DMS 273 (cell line): ENCODE measurements around the gene ZNF793.

Experiments used
- DNase-seq: peaks from one replicate; lab custom pipeline; 2025; ENCODE audit not compliant: unreplicated experiment; lab: John Stamatoyannopoulos, UW

ZNF793 gene

DNA sequence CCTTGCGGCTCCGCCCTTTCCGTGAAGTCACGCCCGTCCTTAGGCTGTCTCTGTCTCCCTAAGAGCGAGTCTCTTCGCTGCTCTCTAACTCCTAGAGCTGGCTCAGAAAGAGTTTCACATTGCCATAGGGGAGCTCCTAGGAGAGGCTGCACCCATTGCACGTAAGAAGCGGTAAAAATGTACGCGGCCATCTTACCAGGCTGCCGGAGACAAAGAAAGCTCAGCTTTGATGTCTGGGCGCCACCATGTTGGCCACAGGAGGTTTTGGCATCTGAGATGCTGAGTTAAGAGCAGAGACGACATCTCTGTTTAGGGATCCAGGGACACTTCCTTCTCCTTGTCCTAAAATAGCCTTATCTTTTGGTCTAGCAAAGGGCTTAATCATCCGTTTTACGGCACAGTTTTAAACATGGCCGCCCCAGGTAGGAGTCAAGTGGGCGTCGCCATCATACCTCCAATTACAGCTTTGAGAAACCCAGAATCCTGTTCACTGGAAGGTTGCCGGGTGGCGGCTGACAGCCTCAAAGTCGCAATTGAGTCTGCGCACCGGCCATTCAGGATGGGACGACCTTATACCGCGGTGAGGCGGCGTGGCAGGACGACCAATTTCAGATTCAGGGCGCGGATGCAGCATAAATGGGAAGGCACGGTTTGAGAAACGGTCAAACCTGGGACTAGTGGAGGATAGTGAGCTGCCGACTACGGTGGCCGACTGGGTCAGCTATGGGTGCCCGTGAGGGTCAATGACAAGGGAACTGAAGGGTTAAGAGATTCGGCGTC is at the start of gene ZNF793:
TSS of gene ZNF793 (plus strand) at position 553 of the 780 bp plus-strand sequence. CDS start 16,501 bp downstream, outside the sequence.
- peak; percentile 94 for DNase-seq

DNA sequence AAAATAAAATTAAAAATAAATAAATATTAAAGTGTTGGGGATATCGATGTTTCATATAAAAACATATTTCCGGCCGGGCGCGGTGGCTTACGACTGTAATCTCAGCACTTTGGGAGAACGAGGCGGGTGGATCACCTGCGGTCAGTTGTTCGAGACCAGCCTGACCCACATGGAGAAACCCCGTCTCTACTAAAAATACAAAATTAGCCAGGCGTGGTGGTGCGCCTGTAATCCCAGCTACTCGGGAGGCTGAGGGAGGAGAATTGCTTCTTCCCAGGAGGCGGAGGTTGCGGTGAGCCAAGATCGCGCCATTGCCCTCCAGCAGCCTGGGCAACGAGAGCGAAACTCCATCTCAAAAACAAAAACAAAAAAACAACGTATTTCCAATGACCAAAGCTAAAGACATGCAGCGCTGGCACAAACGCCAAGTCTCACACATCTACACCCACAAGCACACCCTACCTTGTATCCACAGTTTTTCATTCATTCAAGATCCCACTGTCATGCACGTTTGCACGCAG is 40.4 kb upstream of the ZNF793 start:
- no peak for DNase-seq

DNA sequence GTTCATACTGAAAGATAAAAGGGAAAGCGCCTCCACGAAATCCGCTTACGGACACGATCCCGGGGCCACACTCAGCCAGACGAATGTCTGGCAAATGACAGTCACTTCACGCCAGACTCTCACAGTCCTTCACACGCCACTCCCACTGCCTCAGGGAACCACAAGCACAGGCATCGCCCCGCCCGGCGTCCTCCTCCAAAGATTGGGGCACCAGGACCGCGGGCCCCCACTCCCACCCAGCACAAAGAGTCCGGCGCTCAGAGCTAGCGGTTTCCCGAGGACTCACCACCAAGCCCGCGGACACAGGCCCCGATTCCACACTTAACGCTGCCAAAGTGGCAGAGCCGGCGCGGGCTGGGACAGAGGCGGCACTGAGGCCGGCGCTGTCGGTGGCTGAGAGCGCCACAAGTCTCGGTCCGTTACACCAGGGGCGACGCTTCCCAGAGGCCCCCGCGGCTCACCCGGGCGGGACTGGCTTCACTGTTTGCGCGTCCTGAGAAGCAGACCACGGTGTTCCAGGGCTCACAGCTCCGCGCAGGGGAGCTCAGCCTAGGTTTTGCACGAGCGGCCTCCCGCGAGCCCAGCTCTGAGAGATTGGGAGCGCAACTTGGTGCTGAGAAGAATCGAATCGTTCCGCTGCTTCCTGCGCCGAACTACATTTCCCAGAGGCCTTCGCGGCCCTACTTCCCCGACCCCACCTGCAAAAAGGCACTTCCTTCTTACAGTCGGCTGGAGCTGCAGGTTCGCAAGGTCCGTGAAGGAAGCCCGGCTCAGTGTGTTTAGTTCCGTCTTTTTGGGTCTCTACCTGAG is 39.7 kb upstream of the ZNF793 start, which contains the start of gene ZNF569:
TSS of gene ZNF569 (minus strand) at position 647 of the 810 bp plus-strand sequence. CDS start 22,523 bp downstream, outside the sequence.
- DNase-seq, result peak; percentile 97

DNA sequence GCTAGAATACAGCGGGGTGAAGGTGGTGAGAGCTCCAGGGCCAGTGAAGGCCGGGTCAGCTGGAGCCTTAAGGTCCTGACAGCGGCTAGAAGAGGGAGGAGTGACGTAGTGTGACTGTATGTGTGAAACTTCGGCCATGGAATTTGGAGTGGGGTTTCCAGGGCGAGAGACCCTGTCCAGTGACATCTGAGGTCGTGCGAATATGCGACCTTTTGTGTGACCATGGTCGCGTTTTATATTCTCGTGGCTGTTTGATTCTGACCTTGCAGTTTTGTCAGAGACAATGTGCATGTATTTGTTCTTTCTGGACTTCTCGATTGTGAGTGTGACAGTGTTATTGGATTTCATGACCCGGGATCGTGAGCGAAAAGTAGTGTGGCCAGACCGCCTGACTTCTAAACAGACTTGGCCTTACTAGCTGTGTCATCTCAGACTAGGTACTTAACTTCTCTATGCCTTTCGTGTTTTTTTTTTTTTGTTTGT is 39.1 kb upstream of the ZNF793 start:
- no peak for DNase-seq

DNA sequence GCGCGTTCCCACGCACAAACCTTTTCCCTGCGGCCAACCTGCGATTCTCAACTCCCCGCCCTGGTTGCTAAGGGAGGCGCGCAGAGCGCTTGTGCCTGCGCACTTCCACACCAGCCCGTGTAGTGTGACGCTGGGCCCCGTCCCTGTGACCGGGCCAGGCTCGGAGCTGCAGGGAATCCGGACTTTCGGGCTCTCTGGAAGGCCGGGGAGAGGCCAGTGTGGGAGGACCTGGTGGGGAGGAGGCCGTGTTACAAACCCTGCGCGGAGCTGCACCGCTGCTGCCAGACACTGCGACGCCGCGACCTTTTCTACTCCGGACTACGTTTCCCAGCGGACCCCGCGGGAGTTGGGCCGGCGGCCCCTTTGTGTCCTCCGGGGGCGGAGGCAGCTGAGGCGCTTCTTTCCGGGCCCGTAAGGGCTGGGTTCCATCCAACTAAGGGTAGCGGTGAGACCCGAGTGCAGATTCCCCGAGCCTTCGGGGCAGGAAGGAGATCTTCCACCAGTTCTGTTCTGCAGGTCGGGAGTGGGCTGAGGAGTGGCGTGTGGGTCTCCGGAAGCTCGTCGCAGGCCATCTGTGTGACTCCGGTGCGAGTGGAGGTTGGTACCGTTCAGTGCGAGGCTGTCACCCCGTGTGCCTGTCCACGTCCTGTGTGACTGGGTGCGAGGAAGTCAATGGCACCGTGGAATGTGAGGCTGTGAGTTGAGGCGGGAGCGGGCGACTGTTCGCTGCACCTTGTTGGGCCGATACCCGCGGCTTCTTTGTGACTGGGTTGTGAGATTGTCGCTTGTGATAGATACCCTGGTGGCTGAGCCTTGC is 37.6 kb upstream of the ZNF793 start, which contains the start of gene ZNF570:
TSS of gene ZNF570 (plus strand) at position 396 of the 817 bp plus-strand sequence. CDS start 999 bp downstream, outside the sequence.
- DNase-seq, result peak; percentile 96

DNA sequence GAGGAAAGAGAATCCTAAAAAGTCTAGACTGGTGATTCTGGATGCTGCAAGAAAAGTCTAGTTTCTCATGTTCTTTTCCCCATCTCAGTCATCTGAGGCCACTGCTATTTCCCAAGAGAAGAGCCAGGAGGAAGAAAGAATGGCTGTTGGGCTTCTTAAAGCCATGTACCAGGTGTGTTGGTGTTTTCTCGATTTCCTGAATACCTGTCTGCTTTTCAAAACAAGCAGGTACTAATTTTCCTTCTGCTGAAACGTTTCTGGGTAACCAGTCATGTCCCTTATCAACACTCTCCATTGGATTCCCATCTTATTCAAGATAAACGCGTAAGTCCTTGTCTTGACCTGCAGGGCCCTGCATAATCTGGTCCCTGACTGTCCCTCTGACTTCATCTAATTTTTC is 36.5 kb upstream of the ZNF793 start:
- no peak for DNase-seq

DNA sequence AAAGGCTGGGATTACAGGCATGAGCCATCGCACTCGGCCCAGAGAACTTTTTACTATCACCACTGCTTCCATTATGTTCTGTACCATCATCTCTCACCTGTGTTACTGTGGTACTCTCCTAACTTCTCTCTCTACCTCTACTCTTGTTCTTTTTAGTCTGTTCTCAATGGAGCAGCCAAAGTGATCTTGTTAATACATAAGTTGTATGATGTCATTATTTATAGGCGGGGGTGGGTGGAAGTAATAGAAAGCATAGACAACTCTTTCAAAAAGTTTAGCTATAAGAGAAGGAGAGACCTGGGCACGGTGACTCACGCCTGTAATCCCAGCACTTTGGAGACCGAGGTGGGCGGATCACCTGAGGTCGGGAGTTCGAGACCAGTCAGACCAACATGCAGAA is 34.6 kb upstream of the ZNF793 start:
- DNase-seq, result no peak

DNA sequence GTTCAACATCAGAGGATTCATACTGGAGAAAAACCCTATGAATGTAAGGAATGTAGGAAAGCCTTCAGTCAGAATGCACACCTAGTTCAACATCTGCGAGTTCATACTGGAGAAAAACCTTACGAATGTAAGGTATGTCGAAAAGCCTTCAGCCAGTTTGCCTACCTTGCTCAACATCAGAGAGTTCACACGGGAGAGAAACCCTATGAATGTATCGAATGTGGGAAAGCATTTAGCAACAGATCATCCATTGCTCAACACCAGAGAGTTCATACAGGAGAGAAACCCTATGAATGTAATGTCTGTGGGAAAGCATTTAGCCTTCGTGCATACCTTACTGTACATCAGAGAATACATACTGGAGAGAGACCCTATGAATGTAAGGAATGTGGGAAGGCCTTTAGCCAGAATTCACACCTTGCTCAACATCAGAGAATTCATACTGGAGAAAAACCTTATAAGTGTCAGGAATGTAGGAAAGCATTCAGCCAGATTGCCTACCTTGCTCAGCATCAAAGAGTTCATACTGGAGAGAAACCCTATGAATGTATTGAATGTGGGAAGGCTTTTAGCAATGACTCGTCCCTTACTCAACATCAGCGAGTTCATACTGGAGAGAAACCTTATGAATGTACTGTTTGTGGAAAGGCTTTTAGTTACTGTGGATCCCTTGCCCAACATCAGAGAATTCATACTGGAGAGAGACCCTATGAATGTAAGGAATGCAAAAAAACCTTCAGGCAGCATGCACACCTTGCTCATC is 22.2 kb upstream of the ZNF793 start:
- DNase-seq, result no peak

DNA sequence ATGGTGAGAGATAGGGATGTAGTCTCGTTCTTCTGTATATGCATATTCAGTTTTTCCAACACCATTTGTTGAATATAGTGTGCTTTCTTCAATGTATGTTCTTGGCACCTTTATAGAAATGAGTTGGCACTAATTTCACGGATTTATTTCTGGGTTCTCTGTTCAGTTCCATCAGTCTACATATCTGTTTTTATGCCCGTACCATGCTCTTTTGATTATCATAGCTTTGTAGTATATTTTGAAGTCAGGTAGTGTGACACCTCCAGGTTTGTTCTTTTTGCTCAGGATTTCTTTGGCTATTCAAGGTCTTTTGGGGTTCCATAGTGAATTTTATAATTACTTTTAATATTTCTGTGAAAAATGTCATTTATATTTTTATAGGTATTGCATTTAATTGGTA is 14.5 kb upstream of the ZNF793 start:
- DNase-seq, result no peak

DNA sequence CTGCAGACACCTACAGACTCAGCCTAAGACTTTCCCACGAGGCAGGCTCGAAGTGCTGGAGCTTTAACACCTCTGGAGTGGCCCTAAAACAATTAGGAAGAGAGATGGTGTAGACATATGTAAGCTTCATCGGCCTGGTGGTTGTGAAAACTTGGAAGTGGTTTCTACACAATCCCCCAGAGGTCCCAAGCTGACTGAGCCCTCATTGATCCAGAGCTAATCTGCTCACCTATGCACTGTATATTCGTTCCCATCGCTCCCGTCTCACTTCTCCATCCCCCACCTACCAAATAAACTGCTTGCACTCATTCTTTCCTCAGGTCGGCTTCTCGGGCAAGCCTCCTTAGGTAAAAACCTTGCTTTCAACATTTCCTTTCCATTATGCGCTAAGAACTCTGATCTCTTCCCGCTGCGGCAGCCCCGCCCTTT is 767 bp upstream of the ZNF793 start:
- no peak for DNase-seq

DNA sequence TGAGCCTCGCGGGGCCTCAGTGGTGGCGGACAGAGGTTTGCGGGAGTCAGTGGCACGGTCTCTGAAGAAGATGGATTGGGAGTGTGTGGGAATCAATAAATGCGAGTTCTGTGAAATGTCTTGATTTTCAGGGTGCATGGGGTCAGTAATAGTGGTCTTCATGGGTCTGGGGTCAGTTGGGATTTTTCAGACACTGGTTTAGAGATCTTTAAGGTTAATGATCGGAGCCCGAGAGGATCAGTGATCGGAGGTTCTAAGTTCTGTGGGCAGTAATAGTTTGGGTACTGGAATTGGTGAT is 377 bp downstream of the ZNF793 start:
- no peak for DNase-seq

DNA sequence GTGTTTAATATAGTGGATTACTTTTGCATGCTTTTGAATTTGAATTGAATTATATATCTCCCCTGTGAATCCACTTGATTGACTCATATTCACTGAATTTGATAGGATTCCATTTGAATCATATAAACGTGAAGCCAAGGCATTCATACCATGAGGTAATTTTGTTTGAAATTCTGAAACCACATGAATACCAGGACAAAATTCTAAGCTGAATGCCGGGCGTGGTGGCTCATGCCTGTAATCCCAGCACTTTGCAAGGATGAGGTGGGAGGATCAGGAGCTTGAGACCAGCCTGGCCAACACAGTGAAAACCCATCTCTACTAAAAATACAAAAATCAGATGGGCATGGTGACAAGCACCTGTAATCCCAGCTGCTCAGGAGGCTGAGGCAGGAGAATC is 4.4 kb downstream of the ZNF793 start:
- DNase-seq, result no peak

DNA sequence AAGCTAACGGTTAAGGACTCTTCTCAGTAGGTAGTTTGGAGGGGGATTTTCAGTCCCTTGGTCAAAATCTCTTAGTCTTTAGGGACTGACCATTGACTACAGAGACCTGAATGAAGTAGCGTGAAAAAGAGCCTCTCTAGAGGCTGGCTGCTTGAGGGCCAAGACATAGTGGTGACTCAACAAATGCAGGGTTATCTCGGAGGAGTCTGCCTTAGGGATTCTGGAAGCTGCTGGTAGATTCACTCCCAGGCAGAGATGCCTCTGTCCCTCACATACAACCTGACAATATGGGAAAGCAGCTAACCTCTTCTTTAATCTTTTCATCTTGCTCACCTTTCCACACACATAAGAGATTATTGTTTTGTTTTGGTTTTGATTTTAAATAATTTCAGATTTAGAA is 5.1 kb downstream of the ZNF793 start:
- DNase-seq, result no peak

DNA sequence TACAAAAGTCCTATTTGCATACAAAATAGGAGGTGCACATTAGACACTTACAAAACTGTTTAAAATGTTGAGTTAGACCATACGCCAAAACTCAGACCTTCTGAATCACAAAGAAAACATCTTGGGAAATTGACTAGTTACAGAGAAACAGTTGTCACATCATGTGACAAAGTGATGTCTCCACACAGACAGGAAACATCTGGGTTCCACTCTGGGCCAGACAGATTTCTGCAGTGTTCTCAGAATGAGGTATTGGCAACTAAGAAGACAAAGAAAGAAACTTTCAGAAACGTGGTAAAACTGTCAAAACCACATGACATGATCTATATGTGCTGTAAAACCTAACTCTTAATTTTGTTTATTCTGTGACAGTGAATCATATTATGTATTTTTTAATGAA is 6.7 kb downstream of the ZNF793 start:
- DNase-seq, result no peak

DNA sequence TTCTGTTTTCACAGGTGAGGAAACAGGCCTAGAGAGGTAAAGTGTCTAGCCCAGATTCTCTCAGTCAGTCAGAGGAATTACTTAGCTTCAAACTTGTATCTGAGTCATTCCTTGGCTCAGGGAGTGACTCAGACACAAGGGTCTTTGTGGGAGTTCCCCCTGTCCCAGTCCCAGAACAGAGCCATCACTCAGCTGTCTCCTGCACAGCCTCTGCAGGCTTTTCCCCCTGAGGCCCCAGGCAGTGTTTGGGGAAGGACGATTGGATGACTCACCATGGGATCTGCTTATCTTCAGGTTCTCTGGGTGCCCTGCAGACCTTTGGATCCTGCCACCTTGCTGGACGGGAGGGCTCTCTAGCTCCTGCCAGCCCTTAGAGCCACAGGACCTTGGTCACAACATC is 13.2 kb downstream of the ZNF793 start:
- DNase-seq, result no peak

DNA sequence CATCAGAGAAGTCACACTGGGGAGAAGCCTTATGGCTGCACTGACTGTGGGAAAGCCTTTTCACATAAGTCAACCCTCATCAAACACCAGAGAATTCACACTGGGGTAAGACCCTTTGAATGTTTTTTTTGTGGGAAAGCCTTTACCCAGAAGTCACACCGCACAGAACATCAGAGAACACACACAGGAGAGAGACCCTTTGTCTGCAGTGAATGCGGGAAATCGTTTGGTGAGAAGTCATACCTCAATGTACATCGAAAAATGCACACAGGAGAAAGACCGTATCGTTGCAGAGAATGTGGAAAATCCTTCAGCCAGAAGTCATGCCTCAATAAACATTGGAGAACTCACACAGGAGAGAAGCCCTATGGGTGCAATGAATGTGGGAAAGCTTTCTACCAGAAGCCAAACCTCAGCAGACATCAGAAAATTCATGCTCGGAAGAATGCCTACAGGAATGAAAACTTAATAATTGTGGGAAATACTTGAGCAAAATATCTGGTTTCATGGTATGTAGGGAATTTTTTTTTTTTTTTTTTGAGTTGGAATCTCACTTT is 30.7 kb downstream of the ZNF793 start:
- DNase-seq, result no peak

DNA sequence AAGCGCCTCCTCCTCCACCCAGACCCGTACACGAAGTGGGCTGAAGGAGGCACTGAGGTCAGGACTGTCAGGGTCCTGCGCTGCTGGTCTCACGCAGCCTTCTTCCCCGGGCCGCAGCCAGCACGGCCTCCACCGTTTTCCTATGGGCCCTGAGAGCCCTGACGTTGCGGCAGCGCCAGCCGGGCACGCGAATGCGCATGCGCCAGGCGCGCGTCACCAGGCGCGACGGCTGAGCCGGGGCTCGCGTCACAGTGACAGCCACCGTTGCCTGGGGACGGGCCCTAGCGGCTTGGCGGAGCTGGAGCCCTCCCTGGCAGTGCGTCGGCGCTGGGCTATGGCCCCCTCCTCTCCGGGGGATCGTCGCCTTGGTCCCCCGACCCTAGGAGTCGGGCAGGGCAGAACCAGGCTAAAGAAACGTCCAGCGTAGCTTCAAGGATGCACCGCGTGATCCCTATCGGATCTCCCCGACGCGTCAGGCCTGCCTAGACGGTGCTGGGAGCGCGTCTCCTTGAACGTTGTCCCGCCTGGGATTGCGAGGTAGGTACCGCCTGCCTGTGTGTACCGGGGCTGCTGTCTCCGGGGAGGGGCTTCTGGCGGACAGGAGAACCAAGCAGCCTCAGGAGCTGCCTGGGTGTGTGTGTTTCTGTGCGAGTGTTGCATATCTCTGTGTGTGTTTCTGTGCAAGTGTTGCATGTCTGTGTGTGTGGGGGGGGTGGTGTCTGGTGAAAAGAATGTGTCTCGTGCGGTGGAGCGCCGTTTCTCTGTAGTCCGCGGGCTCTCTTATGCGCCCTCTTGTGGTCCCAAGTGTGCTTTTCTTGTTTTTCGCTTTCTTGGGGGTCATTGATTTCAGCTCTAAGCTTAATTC is 44.6 kb downstream of the ZNF793 start:
- DNase-seq, result peak; percentile 20

DNA sequence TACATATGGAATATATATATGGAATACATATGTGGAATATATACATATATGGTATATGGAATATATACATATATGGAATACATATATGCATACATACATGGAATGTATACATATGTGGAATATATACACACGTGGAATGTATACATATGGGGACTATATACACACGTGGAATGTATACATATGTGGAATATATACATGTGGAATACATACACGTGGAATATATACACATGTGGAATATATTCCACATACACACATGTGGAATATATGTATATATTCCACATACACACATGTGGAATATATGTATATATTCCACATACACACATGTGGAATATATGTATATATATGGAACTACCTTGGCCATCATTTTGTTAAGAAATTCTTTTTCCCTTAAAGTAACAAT is 56.8 kb downstream of the ZNF793 start:
- DNase-seq, result no peak
